ENCODE measurements around the gene VSTM4. TPM values are rescaled to one million over a fixed set of nuclear protein-coding genes. Genes with fewer than 3 reads are reported as not detected.
A peak's percentile ranks its signal among the peaks of the same experiment; 100 is the strongest.

Gene VSTM4
- total and polyA plus RNA-seq, 9 of the 15 experiments (the other 6 are each of a cell fraction or from before 2014, with no cell fraction given) = 1.0 to 7.9 (median 3.0) TPM

- TF ChIP-seq ZNF592 (IDR thresholded peaks at IDR 0.05) (no peak), ESRRA (IDR thresholded peaks at IDR 0.05; ENCODE audit: borderline replicate concordance, low read depth) (no peak), MIER1 (IDR thresholded peaks at IDR 0.05; ENCODE audit: low read depth) (no peak), CREM (IDR thresholded peaks at IDR 0.05; ENCODE audit: low read depth) (no peak), USF2 (CRISPR knock-in tag; IDR thresholded peaks at IDR 0.05) (no peak), ASH1L (IDR thresholded peaks at IDR 0.05; ENCODE audit: borderline replicate concordance, low read depth, partially characterized antibody) (no peak), ZNF280B (CRISPR knock-in tag; IDR thresholded peaks at IDR 0.05) (0 out of 2 replicates have a peak, but pooled peaks have one; percentile 30), TFE3 (CRISPR knock-in tag; IDR thresholded peaks at IDR 0.05) (no peak), HDAC3 (IDR thresholded peaks at IDR 0.05; ENCODE audit: borderline replicate concordance, partially characterized antibody) (no peak), GTF3C2 (IDR thresholded peaks at IDR 0.05; ENCODE audit: borderline replicate concordance, extremely low read depth, insufficient read length) (no peak), THAP7 (CRISPR knock-in tag; IDR thresholded peaks at IDR 0.05) (no peak), ATF7 (IDR thresholded peaks at IDR 0.05) (peak; percentile 35; the same call in 1 of the 2 replicates), CEBPB (tag; IDR thresholded peaks at IDR 0.05) (no peak), SP2 (IDR thresholded peaks at IDR 0.05; ENCODE audit: extremely low read depth, low read depth, low read length, poor library complexity, severe bottlenecking) (no peak), ZNF583 (CRISPR knock-in tag; IDR thresholded peaks at IDR 0.05) (no peak)
These were observed 38.6 kb upstream of the VSTM4 start (continued) for GRCh38 chr10:49153971-49154370.
